Measurements from ENCODE around the gene OGFRL1. TPM values are rescaled to one million over a fixed set of nuclear protein-coding genes. Genes with fewer than 3 reads are reported as not detected.

The OGFRL1 gene
- total and polyA plus RNA-seq, 7 donors: 2.0 to 7.7 (median 5.8) TPM

DNA sequence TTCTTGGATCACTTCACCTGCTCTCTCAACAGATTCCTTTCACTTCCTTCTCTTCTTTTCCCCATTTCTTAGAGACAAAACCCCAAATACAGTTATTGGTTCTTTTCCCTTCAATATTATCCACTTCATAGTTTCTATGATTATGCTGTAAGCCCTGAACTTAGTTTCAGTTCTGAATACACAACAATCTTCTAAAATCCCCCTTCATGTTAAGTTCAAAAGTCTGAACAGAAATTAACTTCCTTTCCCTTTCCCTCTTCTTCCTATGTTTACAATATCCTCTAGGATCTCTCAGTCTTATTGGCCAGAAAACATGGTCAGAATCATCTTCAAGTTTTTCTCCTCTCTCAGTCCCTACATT lies 57.7 kb downstream of the OGFRL1 start:
- no peak for ATAC-seq
- Histone ChIP-seq H3K27ac (no peak overlapping the region), H3K36me3 (ENCODE audit: insufficient read depth in 1 of 2, low read depth in 1 of 2) (no peaks in the 10 kb centered on the region), H3K27me3 (ENCODE audit: insufficient read depth in 3 of 3, low read length in 2 of 3) (no peaks in the 10 kb centered on the region), H3K9me3 (no peaks in the 10 kb centered on the region), H3K4me1 (peaks cover 7% of the 10 kb centered on the region), H3K4me3 (no peak overlapping the region)
- TF ChIP-seq, protein P1, sequence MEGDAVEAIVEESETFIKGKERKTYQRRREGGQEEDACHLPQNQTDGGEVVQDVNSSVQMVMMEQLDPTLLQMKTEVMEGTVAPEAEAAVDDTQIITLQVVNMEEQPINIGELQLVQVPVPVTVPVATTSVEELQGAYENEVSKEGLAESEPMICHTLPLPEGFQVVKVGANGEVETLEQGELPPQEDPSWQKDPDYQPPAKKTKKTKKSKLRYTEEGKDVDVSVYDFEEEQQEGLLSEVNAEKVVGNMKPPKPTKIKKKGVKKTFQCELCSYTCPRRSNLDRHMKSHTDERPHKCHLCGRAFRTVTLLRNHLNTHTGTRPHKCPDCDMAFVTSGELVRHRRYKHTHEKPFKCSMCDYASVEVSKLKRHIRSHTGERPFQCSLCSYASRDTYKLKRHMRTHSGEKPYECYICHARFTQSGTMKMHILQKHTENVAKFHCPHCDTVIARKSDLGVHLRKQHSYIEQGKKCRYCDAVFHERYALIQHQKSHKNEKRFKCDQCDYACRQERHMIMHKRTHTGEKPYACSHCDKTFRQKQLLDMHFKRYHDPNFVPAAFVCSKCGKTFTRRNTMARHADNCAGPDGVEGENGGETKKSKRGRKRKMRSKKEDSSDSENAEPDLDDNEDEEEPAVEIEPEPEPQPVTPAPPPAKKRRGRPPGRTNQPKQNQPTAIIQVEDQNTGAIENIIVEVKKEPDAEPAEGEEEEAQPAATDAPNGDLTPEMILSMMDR (IDR thresholded peaks at IDR 0.05): no peak
- DNase-seq: no peak
- intact Hi-C loops (cut with DNase I): loop anchor here (5.0 to 10.0 kb wide), 2 partner anchors 152 to 154 kb away; no protein-coding TSS in a partner anchor

DNA sequence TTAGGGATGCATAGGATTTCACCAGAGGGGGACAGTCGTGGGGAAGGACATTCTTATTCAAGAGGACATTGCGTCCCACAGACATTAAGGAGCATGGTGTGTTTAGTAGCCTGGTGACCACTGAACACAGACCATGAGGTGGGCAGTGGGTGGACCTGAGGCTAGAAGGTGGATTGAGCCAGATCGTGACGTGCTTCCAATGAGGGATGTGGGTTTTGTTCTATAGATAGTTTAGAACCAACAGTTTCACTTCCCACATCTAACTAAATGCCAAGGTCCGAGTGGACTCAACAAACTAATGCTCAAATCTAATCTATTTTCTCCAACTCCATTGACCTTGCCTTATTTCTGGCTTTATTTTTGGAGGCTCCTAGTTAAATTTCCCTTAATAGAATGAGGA lies 58.5 kb downstream of the OGFRL1 start:
- TF ChIP-seq, protein P1 (IDR thresholded peaks at IDR 0.05): no peak
- Histone ChIP-seq H3K27ac (no peak overlapping the region), H3K9me3 (no peaks in the 10 kb centered on the region), H3K27me3 (ENCODE audit: insufficient read depth in 3 of 3, low read length in 2 of 3) (no peaks in the 10 kb centered on the region), H3K4me1 (peaks cover 7% of the 10 kb centered on the region), H3K4me3 (no peak overlapping the region), H3K36me3 (ENCODE audit: insufficient read depth in 1 of 2, low read depth in 1 of 2) (no peaks in the 10 kb centered on the region)
- intact Hi-C loops (cut with DNase I): loop anchor here (5.0 to 10.0 kb wide), 2 partner anchors 152 to 155 kb away; no protein-coding TSS in a partner anchor
- ATAC-seq: no peak
- no peak for DNase-seq
- 85 to 90% (median 87%) methylated on average over 5 of the region's 5 CpGs for WGBS, 3 donors

DNA sequence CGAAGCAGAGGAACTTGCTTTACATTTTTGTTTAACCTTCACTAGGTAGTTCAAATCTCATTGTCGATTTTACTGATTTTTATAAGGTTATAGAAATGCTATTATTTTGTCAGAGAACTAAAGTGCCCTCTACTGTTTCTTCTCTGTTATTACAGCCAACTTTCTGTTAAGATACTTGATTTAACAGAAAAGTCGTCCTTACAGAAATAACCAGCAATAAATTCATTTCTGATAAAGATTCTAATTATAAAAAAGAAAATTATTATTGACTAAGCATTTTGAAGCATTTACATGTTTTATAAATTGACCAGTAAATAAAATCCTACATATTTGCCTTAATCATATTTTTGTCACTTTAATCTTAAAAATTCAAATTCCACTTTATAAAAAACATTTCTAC lies 60.8 kb downstream of the OGFRL1 start:
- Histone ChIP-seq H3K4me1 (peaks cover 3% of the 10 kb centered on the region), H3K4me3 (no peak overlapping the region), H3K27ac (no peak overlapping the region), H3K36me3 (ENCODE audit: insufficient read depth in 1 of 2, low read depth in 1 of 2) (no peaks in the 10 kb centered on the region), H3K9me3 (no peaks in the 10 kb centered on the region), H3K27me3 (ENCODE audit: insufficient read depth in 3 of 3, low read length in 2 of 3) (no peaks in the 10 kb centered on the region)
- DNase-seq: no peak
- 25 to 37% (median 29%) methylated on average over 3 of the region's 3 CpGs for WGBS, 3 donors
- peak in 1 of 4 donors; percentile 67 for ATAC-seq
- TF ChIP-seq, protein P1 (IDR thresholded peaks at IDR 0.05): peak; percentile 67
- intact Hi-C loops (cut with DNase I): loop anchor here (5.0 to 10.0 kb wide), 2 partner anchors 155 to 157 kb away; no protein-coding TSS in a partner anchor

DNA sequence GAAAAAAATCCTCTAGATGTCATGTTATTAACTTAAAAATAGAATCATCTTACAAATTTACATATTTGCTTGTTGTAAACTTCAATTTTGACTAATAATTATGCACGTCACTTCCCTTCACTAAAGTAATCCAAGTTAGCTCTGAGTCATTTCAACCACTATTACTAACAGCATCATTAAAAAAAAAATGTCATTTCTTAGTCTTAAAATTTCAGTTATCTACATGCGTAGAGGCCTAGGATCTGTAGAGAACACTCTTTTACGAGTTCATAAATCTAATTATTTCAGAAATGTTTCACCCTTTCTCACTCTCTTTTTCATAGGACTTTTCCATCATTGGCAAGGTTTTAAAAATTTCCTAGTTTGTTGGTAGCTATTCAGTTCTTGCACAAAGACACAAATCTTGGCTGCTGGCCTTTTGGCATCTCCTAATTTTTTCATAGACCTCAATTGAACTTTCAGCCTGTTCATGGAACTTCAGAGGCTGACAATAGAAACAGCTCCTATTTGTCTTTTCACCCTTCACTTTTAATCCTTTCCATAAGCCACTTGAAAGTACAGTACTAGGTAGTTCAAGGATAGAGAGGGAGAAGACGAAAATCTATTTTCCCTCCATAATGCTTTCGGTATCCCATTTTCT lies 61.5 kb downstream of the OGFRL1 start:
- TF ChIP-seq, protein P1 (IDR thresholded peaks at IDR 0.05): no peak
- WGBS, 3 donors: 46 to 51% (median 51%) methylated on average over 5 of the region's 5 CpGs
- H3K9me3 ChIP-seq: no peaks in the 10 kb centered on the region
- no peak overlapping the region for H3K4me3 ChIP-seq
- H3K27me3 ChIP-seq (ENCODE audit: insufficient read depth in 3 of 3, low read length in 2 of 3): no peaks in the 10 kb centered on the region
- intact Hi-C loops (cut with DNase I): loop anchor here (5.0 to 10.0 kb wide), 2 partner anchors 155 to 158 kb away; no protein-coding TSS in a partner anchor
- ATAC-seq: peak in 2 of 4 donors; percentile 41 to 71
- no peak overlapping the region for H3K27ac ChIP-seq
- H3K36me3 ChIP-seq (ENCODE audit: insufficient read depth in 1 of 2, low read depth in 1 of 2): no peaks in the 10 kb centered on the region
- peaks cover 3% of the 10 kb centered on the region for H3K4me1 ChIP-seq
- DNase-seq: peak in 1 of 2 donors; percentile 15

DNA sequence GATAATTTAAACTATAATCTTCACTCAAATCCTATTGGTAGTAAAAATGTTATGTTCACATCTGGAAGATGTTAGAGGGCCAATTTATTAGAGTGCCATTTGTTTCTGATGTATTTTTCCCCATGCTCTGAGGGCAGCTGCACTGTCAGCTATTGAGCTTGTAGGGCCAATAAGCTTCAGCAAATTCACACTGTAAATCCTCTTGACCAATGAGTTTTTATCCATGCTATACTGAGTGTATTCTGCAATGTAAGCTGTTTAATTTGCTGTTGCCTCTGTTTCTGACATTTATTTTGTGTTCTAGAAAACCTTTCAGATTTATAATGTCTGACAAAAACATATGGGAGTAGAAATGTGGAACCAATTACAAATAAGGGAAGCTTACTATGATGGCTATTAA lies 62.6 kb downstream of the OGFRL1 start:
- H3K9me3 ChIP-seq: no peaks in the 10 kb centered on the region
- H3K4me1 ChIP-seq: peaks cover 3% of the 10 kb centered on the region
- no peak for ATAC-seq
- TF ChIP-seq, protein P1 (IDR thresholded peaks at IDR 0.05): no peak
- H3K4me3 ChIP-seq: no peak overlapping the region
- no peak for DNase-seq
- no peak overlapping the region for H3K27ac ChIP-seq
- intact Hi-C loops (cut with DNase I): no loop called here
- no peaks in the 10 kb centered on the region for H3K36me3 ChIP-seq (ENCODE audit: insufficient read depth in 1 of 2, low read depth in 1 of 2)
- no peaks in the 10 kb centered on the region for H3K27me3 ChIP-seq (ENCODE audit: insufficient read depth in 3 of 3, low read length in 2 of 3)

All from psoas muscle (tissue), 8 donors.